ENCODE results near the gene CATSPERD. TPM values are rescaled to one million over a fixed set of nuclear protein-coding genes. Genes with fewer than 3 reads are reported as not detected.

CATSPERD gene
- polyA plus RNA-seq, 2 of the 4 experiments (the other 2 are of a cell fraction) = 0.03 TPM; not detected in 1

GRCh38 chr19:5805462-5806132, 85.2 kb downstream of the CATSPERD start:
- peak overlapping the region; percentile 43 for H3K4me3 ChIP-seq
- no peaks in the 10 kb centered on the region for H3K9me3 ChIP-seq
- H3K4me1 ChIP-seq = peaks cover 17% of the 10 kb centered on the region; the same call in 2 of the 3 replicates
- ATAC-seq (peak; percentile 55 to 68; a peak in 5 of 6 replicates), DNase-seq (ENCODE audit: low read depth in 1 of 2, low spot score in 1 of 2) (peak; percentile 62 to 81), FAIRE-seq (no peak)
- H3K27ac ChIP-seq = peak overlapping the region; percentile 50 to 83
- ChIA-PET POLR2A (no interaction called here), CTCF (interaction anchor here (0.6 to 1.8 kb wide), 4 partner anchors 16 to 217 kb away, joined by 3 to 8 read pairs (median 4); partner anchors contain the start of gene VMAC)
- 2% methylated on average over 9 of the region's 46 CpGs for WGBS (ENCODE audit: missing lambda C conversion rate)
- peak overlapping the region; percentile 87 for H3K4me2 ChIP-seq
- TF ChIP-seq ELK1 (IDR thresholded peaks at IDR 0.05; ENCODE audit: low read depth, low read length) (no peak), CHD4 (IDR thresholded peaks at IDR 0.05; ENCODE audit: borderline replicate concordance) (no peak), BCL3 (IDR thresholded peaks at IDR 0.05) (no peak), JUN (IDR thresholded peaks at IDR 0.05) (no peak), ZNF302 (CRISPR knock-in tag; IDR thresholded peaks at IDR 0.05) (no peak), NFE2L2 (conservative IDR thresholded peaks at IDR 0.05; ENCODE audit: low read length) (no peak), CTCF (IDR thresholded peaks at IDR 0.05) (peak; percentile 69), SMC3 (IDR thresholded peaks at IDR 0.05) (peak; percentile 67), RAD21 (conservative IDR thresholded peaks at IDR 0.05 in 1 of 2, IDR thresholded peaks at IDR 0.05 in 1 of 2) (peak; percentile 40 to 56), CBX8 (IDR thresholded peaks at IDR 0.05) (no peak), TP53 (CRISPR knock-in tag; IDR thresholded peaks at IDR 0.05) (no peak), FOSL2 (IDR thresholded peaks at IDR 0.05) (no peak), FOSL2 (CRISPR knock-in tag; IDR thresholded peaks at IDR 0.05) (no peak), KDM5A (IDR thresholded peaks at IDR 0.05) (no peak), EHF (CRISPR knock-in tag; IDR thresholded peaks at IDR 0.05) (no peak), HES2 (IDR thresholded peaks at IDR 0.05) (no peak), MAZ (IDR thresholded peaks at IDR 0.05; ENCODE audit: borderline replicate concordance, low read depth, low read length) (no peak), MAX (IDR thresholded peaks at IDR 0.05) (no peak), RNF2 (IDR thresholded peaks at IDR 0.05; ENCODE audit: borderline replicate concordance, low read depth) (no peak), HOXA7 (CRISPR knock-in tag; IDR thresholded peaks at IDR 0.05) (no peak)

GRCh38 chr19:5806133-5806489, 85.7 kb downstream of the CATSPERD start:
- no peak for DNase-seq (ENCODE audit: low read depth in 1 of 2, low spot score in 1 of 2)
- ChIA-PET POLR2A (no interaction called here), CTCF (interaction anchor here (0.7 to 3.5 kb wide), 10 partner anchors 8 to 216 kb away, joined by 3 to 25 read pairs (median 4); partner anchors contain the start of gene VMAC)
- Histone ChIP-seq H3K4me2 (no peak overlapping the region), H3K4me1 (peaks cover 17% of the 10 kb centered on the region; the same call in 2 of the 3 replicates), H3K9me3 (no peaks in the 10 kb centered on the region), H3K27ac (no peak overlapping the region), H3K4me3 (no peak overlapping the region)
- FAIRE-seq = no peak
- TF ChIP-seq ATOH8 (CRISPR knock-in tag; IDR thresholded peaks at IDR 0.05; ENCODE audit: low read depth) (no peak), RAD21 (conservative IDR thresholded peaks at IDR 0.05 in 1 of 2, IDR thresholded peaks at IDR 0.05 in 1 of 2) (no peak), HDAC2 (IDR thresholded peaks at IDR 0.05) (no peak), KDM1A (IDR thresholded peaks at IDR 0.05; ENCODE audit: low read depth) (no peak)
- no peak for ATAC-seq
- 37% methylated on average over 5 of the region's 6 CpGs for whole genome bisulfite sequencing (ENCODE audit: missing lambda C conversion rate)

Measured in A549 (cell line).